K562 (cell line): ENCODE results near the gene VAC14. TPM values are rescaled to one million over a fixed set of nuclear protein-coding genes. Genes with fewer than 3 reads are reported as not detected.

Experiments used
- ATF1 ChIP-seq, 2 experiments: fragments of 450-650 bp in 1 of 2; IDR thresholded peaks; 2 replicates each; pipeline ENCODE4 v1.6.1; 2016; ENCODE audit warnings: missing compliant biosample characterization in 1 of 2, missing genetic modification characterization in 1 of 2
- FOXA3 ChIP-seq, 2 experiments: fragments of 450-650 bp in 1 of 2; sonication (generic) in 1 of 2; formaldehyde crosslinking; IDR thresholded peaks in 1 of 2; conservative IDR thresholded peaks in 1 of 2; 2 replicates each; pipeline versions ENCODE4 v1.4.0 to v1.8.0; 2020 to 2022; ENCODE audit warnings: mild to moderate bottlenecking in 2 of 2, missing genetic modification reagents in 1 of 2
- FOXJ3 ChIP-seq: sonication (generic); formaldehyde crosslinking; IDR thresholded peaks from 2 replicates; pipeline ENCODE4 v1.4.0; 2020; ENCODE audit warnings: mild to moderate bottlenecking, missing genetic modification reagents
- GABPB1 ChIP-seq: sonication (generic); formaldehyde crosslinking; IDR thresholded peaks from 2 replicates; pipeline ENCODE4 v1.8.0; 2022; ENCODE audit warnings: mild to moderate bottlenecking, missing genetic modification reagents
- ILK ChIP-seq: fragments of 450-650 bp; IDR thresholded peaks from 2 replicates; pipeline ENCODE4 v1.6.1; 2016; ENCODE audit warnings: missing genetic modification characterization, low read depth, mild to moderate bottlenecking, missing compliant biosample characterization, moderate library complexity, borderline replicate concordance
- MAFK ChIP-seq: IDR thresholded peaks from 2 replicates; pipeline ENCODE4 v1.6.1; 2011; ENCODE audit warnings: low read length, improper control_type of control experiment
- PBX2 ChIP-seq, 2 experiments: IDR thresholded peaks in 1 of 2; conservative IDR thresholded peaks in 1 of 2; 2 replicates each; pipeline ENCODE4 v1.6.1; 2016; ENCODE audit warnings: low read depth in 2 of 2, mild to moderate bottlenecking in 1 of 2, missing compliant biosample characterization in 1 of 2, missing genetic modification characterization in 1 of 2, moderate library complexity in 1 of 2
- PHF20 ChIP-seq: fragments of 450-650 bp; IDR thresholded peaks from 2 replicates; pipeline ENCODE4 v1.6.1; 2018; ENCODE audit not compliant: partially characterized antibody
- PHF8 ChIP-seq: fragments of 200-600 bp; sonication (generic); IDR thresholded peaks from 2 replicates; pipeline ENCODE4 v1.6.1; 2012; ENCODE audit warnings: mixed run types, mild to moderate bottlenecking, inconsistent platforms, low read length, moderate library complexity, borderline replicate concordance
- PTTG1 ChIP-seq: fragments of 450-650 bp; IDR thresholded peaks from 2 replicates; pipeline ENCODE4 v1.6.1; 2016; ENCODE audit warnings: low read depth, mild to moderate bottlenecking, missing genetic modification characterization, missing compliant biosample characterization
- SMAD4 ChIP-seq: fragments of 250-450 bp; sonication (Bioruptor Pico); conservative IDR thresholded peaks from 2 replicates; pipeline ENCODE4 v1.8.0; 2021; ENCODE audit warnings: inconsistent platforms, mild to moderate bottlenecking, moderate library complexity
- TFE3 ChIP-seq: fragments of 450-650 bp; formaldehyde crosslinking; IDR thresholded peaks from 2 replicates; pipeline ENCODE4 v1.4.0; 2020; ENCODE audit warnings: mild to moderate bottlenecking, mixed read lengths
- ZNF134 ChIP-seq: fragments of 250-450 bp; sonication (Bioruptor Pico); conservative IDR thresholded peaks from 2 replicates; pipeline ENCODE4 v1.4.0; 2020
- ZNF347 ChIP-seq: fragments of 450-650 bp; formaldehyde crosslinking; IDR thresholded peaks from 2 replicates; pipeline ENCODE4 v1.4.0; 2020; ENCODE audit warnings: low read depth, mild to moderate bottlenecking, moderate library complexity
- ZNF592 ChIP-seq: fragments of 450-650 bp; IDR thresholded peaks from 2 replicates; pipeline ENCODE4 v1.6.1; 2017; ENCODE audit warnings: antibody characterized with exemption, mild to moderate bottlenecking
- polyA plus RNA-seq, 8 experiments: library from polyadenylated mRNA; depleted of rRNA in 4 of 8; stranded (reverse) in 5 of 8; unstranded in 3 of 8; fragments of >200 nt; fragmentation: Nextera tagmentation in 2 of 8; fragmentation: Illumina TruSeq in 1 of 8; extraction: Ambion mirVana in 2 of 8; extraction: Trizol in 1 of 8; gene quantifications; 2 replicates each; pipeline versions ENCODE4 v1.2.1 to v1.2.3, GENCODE V29; 2011 to 2014; ENCODE audit warnings: inconsistent platforms in 1 of 8, missing spikeins in 1 of 8
- total RNA-seq, 7 experiments: library from RNA; depleted of rRNA in 6 of 7; stranded (reverse); fragments of >200 nt in 6 of 7; fragmentation: Illumina TruSeq in 2 of 7; extraction: Trizol in 2 of 7; gene quantifications; 2 replicates each; pipeline versions ENCODE4 v1.2.1 to v1.2.3, GENCODE V29; 2011 to 2021; ENCODE audit warnings: low replicate concordance in 1 of 7
- TF ChIP-seq, protein P1 (sequence below): fragments of 450-650 bp; IDR thresholded peaks from 2 replicates; pipeline ENCODE4 v1.6.1; 2016

VAC14 gene
- total and polyA plus RNA-seq, 9 of the 15 experiments (the other 6 are each of a cell fraction or from before 2014, with no cell fraction given) = 1.3 to 41.6 (median 26.6) TPM

DNA sequence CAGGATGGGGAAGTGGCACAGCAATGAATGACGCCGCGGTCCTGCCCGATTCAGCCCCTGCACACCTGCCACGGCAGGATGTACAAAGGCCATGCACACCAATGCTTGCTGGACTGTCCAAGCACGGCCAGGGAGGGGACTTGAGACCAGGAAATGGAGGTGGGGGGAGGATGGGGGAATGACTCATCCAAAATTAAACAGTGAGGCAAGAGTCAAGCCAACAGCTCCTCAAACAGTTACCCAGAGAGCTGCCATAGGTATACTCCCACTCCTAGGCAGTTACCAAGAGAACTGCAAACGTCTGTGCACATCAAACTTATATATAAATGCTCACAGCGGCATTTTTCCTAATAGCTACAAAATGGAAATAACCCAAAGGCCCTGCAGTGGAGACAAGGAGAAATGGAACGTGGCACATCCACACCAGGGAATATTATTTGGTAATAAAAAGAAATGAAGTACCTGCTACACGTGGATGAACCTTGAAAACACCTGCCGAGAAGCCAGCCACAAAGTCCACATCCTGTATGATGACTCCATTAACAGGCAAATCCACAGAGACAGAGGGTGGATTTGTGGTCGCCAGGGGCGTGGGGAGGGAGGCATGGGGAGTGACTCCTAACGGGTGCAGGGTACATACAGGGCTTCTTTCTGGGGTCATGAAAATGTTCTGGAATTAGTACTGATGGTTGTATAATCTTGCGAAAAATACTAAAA lies 54.1 kb downstream of the VAC14 start (continued):
- TF ChIP-seq PBX2 (CRISPR knock-in tag; IDR thresholded peaks at IDR 0.05; ENCODE audit: low read depth) (no peak), PBX2 (tag; conservative IDR thresholded peaks at IDR 0.05; ENCODE audit: low read depth) (0 out of 2 replicates have a peak, but pooled peaks have one; percentile 17), FOXJ3 (CRISPR knock-in tag) (no peak), FOXA3 (CRISPR knock-in tag; conservative IDR thresholded peaks at IDR 0.05 in 1 of 2, IDR thresholded peaks at IDR 0.05 in 1 of 2) (peak; percentile 60 to 65; a peak in 3 of 4 replicates), SMAD4 (CRISPR knock-in tag) (peak; percentile 41), GABPB1 (CRISPR knock-in tag) (peak; percentile 49), ATF1 (CRISPR knock-in tag; IDR thresholded peaks at IDR 0.05) (no peak), ATF1 (tag; IDR thresholded peaks at IDR 0.05) (0 out of 2 replicates have a peak, but pooled peaks have one; percentile 20), PHF20 (peak; percentile 36), TFE3 (CRISPR knock-in tag) (no peak), PTTG1 (no peak), MAFK (peak; percentile 74), ZNF134 (CRISPR knock-in tag) (no peak), PHF8 (peak; percentile 34; the same call in 1 of the 2 replicates), ZNF347 (no peak), ZNF592 (peak; percentile 93), ILK (no peak)
- TF ChIP-seq, protein P1, sequence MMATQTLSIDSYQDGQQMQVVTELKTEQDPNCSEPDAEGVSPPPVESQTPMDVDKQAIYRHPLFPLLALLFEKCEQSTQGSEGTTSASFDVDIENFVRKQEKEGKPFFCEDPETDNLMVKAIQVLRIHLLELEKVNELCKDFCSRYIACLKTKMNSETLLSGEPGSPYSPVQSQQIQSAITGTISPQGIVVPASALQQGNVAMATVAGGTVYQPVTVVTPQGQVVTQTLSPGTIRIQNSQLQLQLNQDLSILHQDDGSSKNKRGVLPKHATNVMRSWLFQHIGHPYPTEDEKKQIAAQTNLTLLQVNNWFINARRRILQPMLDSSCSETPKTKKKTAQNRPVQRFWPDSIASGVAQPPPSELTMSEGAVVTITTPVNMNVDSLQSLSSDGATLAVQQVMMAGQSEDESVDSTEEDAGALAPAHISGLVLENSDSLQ = peak; percentile 21
